ENCODE results near the gene CYSTM1.

Gene CYSTM1

GRCh38 chr5:140222416-140222815, 47.4 kb downstream of the CYSTM1 start:
- Histone ChIP-seq H3K27ac (ENCODE audit: low read depth, low read length, poor library complexity, severe bottlenecking) (no peak overlapping the region), H4K20me1 (ENCODE audit: insufficient read depth, low read length) (no peaks in the 10 kb centered on the region), H3K27me3 (ENCODE audit: insufficient read depth, low read length) (no peaks in the 10 kb centered on the region), H3K4me2 (ENCODE audit: low read length) (no peak overlapping the region), H2AFZ (ENCODE audit: low read length) (no peak overlapping the region), H3K79me2 (ENCODE audit: insufficient read depth, low read length) (no peaks in the 10 kb centered on the region), H3K4me1 (ENCODE audit: insufficient read depth, low read length, severe bottlenecking) (no peaks in the 10 kb centered on the region), H3K36me3 (ENCODE audit: insufficient read depth, low read length) (no peaks in the 10 kb centered on the region), H3F3A (ENCODE audit: insufficient read depth, low read length) (no peaks in the 10 kb centered on the region), H3K4me3 (ENCODE audit: low read depth, low read length, poor library complexity, severe bottlenecking) (no peak overlapping the region), H3K9me2 (ENCODE audit: low read depth, low read length) (no peaks in the 10 kb centered on the region), H3K9me3 (ENCODE audit: low read length) (no peaks in the 10 kb centered on the region), H3K9ac (ENCODE audit: low read length) (no peak overlapping the region)
- TF ChIP-seq EZH2 (IDR thresholded peaks at IDR 0.05; ENCODE audit: borderline replicate concordance, low read length) (no peak), CTCF (IDR thresholded peaks at IDR 0.05; ENCODE audit: low read length) (no peak)

- H3K4me2 ChIP-seq (ENCODE audit: low read length): no peak overlapping the region
- H3K9ac ChIP-seq (ENCODE audit: low read length): no peak overlapping the region
- no peak for TF ChIP-seq EZH2 (IDR thresholded peaks at IDR 0.05; ENCODE audit: borderline replicate concordance, low read length)
- TF ChIP-seq CTCF (IDR thresholded peaks at IDR 0.05; ENCODE audit: low read length): no peak
- H3K79me2 ChIP-seq (ENCODE audit: insufficient read depth, low read length): no peaks in the 10 kb centered on the region
- H3F3A ChIP-seq (ENCODE audit: insufficient read depth, low read length): no peaks in the 10 kb centered on the region
- H3K4me3 ChIP-seq (ENCODE audit: low read depth, low read length, poor library complexity, severe bottlenecking): no peak overlapping the region
- no peak overlapping the region for H3K27ac ChIP-seq (ENCODE audit: low read depth, low read length, poor library complexity, severe bottlenecking)
- no peaks in the 10 kb centered on the region for H3K36me3 ChIP-seq (ENCODE audit: insufficient read depth, low read length)
- no peaks in the 10 kb centered on the region for H4K20me1 ChIP-seq (ENCODE audit: insufficient read depth, low read length)
- H3K9me3 ChIP-seq (ENCODE audit: low read length): no peaks in the 10 kb centered on the region
- no peaks in the 10 kb centered on the region for H3K27me3 ChIP-seq (ENCODE audit: insufficient read depth, low read length)
- no peaks in the 10 kb centered on the region for H3K4me1 ChIP-seq (ENCODE audit: insufficient read depth, low read length, severe bottlenecking)
- H2AFZ ChIP-seq (ENCODE audit: low read length): no peak overlapping the region
- H3K9me2 ChIP-seq (ENCODE audit: low read depth, low read length): no peaks in the 10 kb centered on the region
Observed at GRCh38 chr5:140223567-140223966, 48.6 kb downstream of the CYSTM1 start.

- no peaks in the 10 kb centered on the region for H3K4me1 ChIP-seq (ENCODE audit: insufficient read depth, low read length, severe bottlenecking)
- no peaks in the 10 kb centered on the region for H3K9me2 ChIP-seq (ENCODE audit: low read depth, low read length)
- H2AFZ ChIP-seq (ENCODE audit: low read length): no peak overlapping the region
- H3K79me2 ChIP-seq (ENCODE audit: insufficient read depth, low read length): no peaks in the 10 kb centered on the region
- no peaks in the 10 kb centered on the region for H3F3A ChIP-seq (ENCODE audit: insufficient read depth, low read length)
- H3K4me3 ChIP-seq (ENCODE audit: low read depth, low read length, poor library complexity, severe bottlenecking): no peak overlapping the region
- no peaks in the 10 kb centered on the region for H3K9me3 ChIP-seq (ENCODE audit: low read length)
- H3K9ac ChIP-seq (ENCODE audit: low read length): no peak overlapping the region
- no peaks in the 10 kb centered on the region for H3K36me3 ChIP-seq (ENCODE audit: insufficient read depth, low read length)
- H3K4me2 ChIP-seq (ENCODE audit: low read length): no peak overlapping the region
- H3K27me3 ChIP-seq (ENCODE audit: insufficient read depth, low read length): no peaks in the 10 kb centered on the region
- no peak overlapping the region for H3K27ac ChIP-seq (ENCODE audit: low read depth, low read length, poor library complexity, severe bottlenecking)
- TF ChIP-seq CTCF (IDR thresholded peaks at IDR 0.05; ENCODE audit: low read length) (no peak), EZH2 (IDR thresholded peaks at IDR 0.05; ENCODE audit: borderline replicate concordance, low read length) (no peak)
- H4K20me1 ChIP-seq (ENCODE audit: insufficient read depth, low read length): no peaks in the 10 kb centered on the region
Observed at GRCh38 chr5:140224658-140225057, 49.7 kb downstream of the CYSTM1 start.

Measured in OCI-LY1 (cell line).